IMR-90 (cell line): ENCODE results near the gene EIF3K. TPM values are rescaled to one million over a fixed set of nuclear protein-coding genes. Genes with fewer than 3 reads are reported as not detected.
A peak's percentile ranks its signal among the peaks of the same experiment; 100 is the strongest.

Source experiments
- ATAC-seq: fragments of 200-7000 bp; cut with Tn5 transposase; 2 replicates; pipeline ENCODE4 v1.9.1; 2020; ENCODE audit warnings: low read depth, mild to moderate bottlenecking, moderate library complexity
- BruUV-seq: library from RNA; stranded (reverse); fragments of 400-500 nt; replicated peaks from 2 replicates; lab custom pipeline; 2021; lab: Mats Ljungman, UMichigan
- CTCF ChIA-PET: fragments of 300-600 bp; formaldehyde crosslinking; extraction: SDS; loops from one replicate; lab custom pipeline; 2021; ENCODE audit warnings: antibody characterized with exemption; lab: Yijun Ruan, JAX
- POLR2A ChIA-PET: fragments of 300-600 bp; sonication (Branson Sonifier 250); formaldehyde crosslinking; loops from one replicate; lab custom pipeline; 2022; ENCODE audit warnings: antibody characterized with exemption; ENCODE audit not compliant: unreplicated experiment; lab: Charles Lee
- DNase-seq: peaks from one replicate; pipeline ENCODE4 v3.0.0; 2013
- H2AFZ ChIP-seq: replicated peaks from 2 replicates; pipeline ENCODE3; 2013; ENCODE audit warnings: low read length, mild to moderate bottlenecking; ENCODE audit not compliant: poor library complexity
- H2AK5ac ChIP-seq: 2 replicates; pipeline ENCODE4 v1.6.1; 2013; ENCODE audit warnings: low read depth, low read length, inconsistent platforms
- H2AK9ac ChIP-seq: replicated peaks from 2 replicates; pipeline ENCODE3; 2013; ENCODE audit warnings: mild to moderate bottlenecking, low read depth, low read length, moderate library complexity; ENCODE audit not compliant: poor library complexity
- H2BK120ac ChIP-seq: 2 replicates; pipeline ENCODE4 v1.6.1; 2013; ENCODE audit warnings: low read depth, low read length, inconsistent platforms
- H2BK15ac ChIP-seq: 3 replicates; pipeline ENCODE4 v1.6.1; 2013; ENCODE audit warnings: low read depth, low read length, inconsistent platforms
- H2BK20ac ChIP-seq: 2 replicates; pipeline ENCODE4 v1.6.1; 2013; ENCODE audit warnings: low read depth, mild to moderate bottlenecking, inconsistent platforms, low read length, moderate library complexity
- H2BK5ac ChIP-seq: 2 replicates; pipeline ENCODE4 v1.6.1; 2013; ENCODE audit warnings: mild to moderate bottlenecking, low read depth, low read length, inconsistent platforms; ENCODE audit not compliant: poor library complexity, severe bottlenecking
- H3K14ac ChIP-seq: replicated peaks from 2 replicates; pipeline ENCODE4 v1.6.1; 2013; ENCODE audit warnings: low read depth, low read length, inconsistent platforms
- H3K18ac ChIP-seq: 2 replicates; pipeline ENCODE4 v1.6.1; 2013; ENCODE audit warnings: low read depth, low read length, control low read depth
- H3K23ac ChIP-seq: 2 replicates; pipeline ENCODE4 v1.6.1; 2013; ENCODE audit warnings: low read depth, low read length, inconsistent platforms
- H3K27ac ChIP-seq: 2 replicates; pipeline ENCODE4 v1.5.1; 2013; ENCODE audit warnings: mild to moderate bottlenecking, control low read depth, low read length; ENCODE audit not compliant: insufficient read depth
- H3K27me3 ChIP-seq: 2 replicates; pipeline ENCODE4 v1.6.1; 2013; ENCODE audit warnings: low read length; ENCODE audit not compliant: control insufficient read depth, insufficient read depth
- H3K36me3 ChIP-seq: 2 replicates; pipeline ENCODE4 v1.6.1; 2013; ENCODE audit warnings: low read length, mixed read lengths; ENCODE audit not compliant: control insufficient read depth, insufficient read depth
- H3K4ac ChIP-seq: 2 replicates; pipeline ENCODE4 v1.6.1; 2013; ENCODE audit warnings: low read depth, low read length, inconsistent platforms
- H3K4me1 ChIP-seq: 2 replicates; pipeline ENCODE4 v1.6.1; 2013; ENCODE audit warnings: low read length, mixed read lengths; ENCODE audit not compliant: control insufficient read depth, insufficient read depth
- H3K4me2 ChIP-seq: 2 replicates; pipeline ENCODE4 v1.6.1; 2013; ENCODE audit warnings: low read depth, mild to moderate bottlenecking, control low read depth, low read length, moderate library complexity
- H3K4me3 ChIP-seq: 2 replicates; pipeline ENCODE4 v1.5.1; 2013; ENCODE audit warnings: low read depth, mild to moderate bottlenecking, control low read depth, low read length, moderate library complexity; ENCODE audit not compliant: insufficient read depth
- H3K56ac ChIP-seq: 2 replicates; pipeline ENCODE4 v1.6.1; 2013; ENCODE audit warnings: low read length, inconsistent platforms; ENCODE audit not compliant: insufficient read depth; ENCODE audit errors: extremely low read depth
- H3K79me1 ChIP-seq, 2 experiments: 2 replicates each; pipeline ENCODE4 v1.6.1; 2013; ENCODE audit warnings: low read length in 2 of 2, inconsistent platforms in 1 of 2, low read depth in 1 of 2
- H3K9ac ChIP-seq: 2 replicates; pipeline ENCODE4 v1.6.1; 2013; ENCODE audit warnings: low read depth, low read length, control low read depth
- H3K9me1 ChIP-seq: 2 replicates; pipeline ENCODE4 v1.6.1; 2013; ENCODE audit warnings: low read length, inconsistent platforms; ENCODE audit not compliant: insufficient read depth
- H3K9me3 ChIP-seq: 2 replicates; pipeline ENCODE4 v1.6.1; 2013; ENCODE audit warnings: low read length; ENCODE audit not compliant: control insufficient read depth, insufficient read depth
- H4K20me1 ChIP-seq: 2 replicates; pipeline ENCODE4 v1.6.1; 2013; ENCODE audit warnings: low read length, inconsistent platforms; ENCODE audit not compliant: insufficient read depth
- H4K5ac ChIP-seq: 2 replicates; pipeline ENCODE4 v1.6.1; 2013; ENCODE audit warnings: mild to moderate bottlenecking, low read depth, low read length, control low read depth
- H4K8ac ChIP-seq, 2 experiments: 2 replicates each; pipeline ENCODE4 v1.6.1; 2013; ENCODE audit warnings: low read depth in 2 of 2, low read length in 2 of 2, control low read depth in 1 of 2, inconsistent platforms in 1 of 2
- H4K91ac ChIP-seq: 2 replicates; pipeline ENCODE4 v1.6.1; 2013; ENCODE audit warnings: low read depth, low read length, inconsistent platforms; ENCODE audit not compliant: insufficient read depth
- BHLHE40 ChIP-seq: fragments of 150-350 bp; IDR thresholded peaks from 2 replicates; pipeline ENCODE4 v1.6.1; 2016; ENCODE audit warnings: mild to moderate bottlenecking, low read depth, low read length
- CEBPB ChIP-seq: IDR thresholded peaks from 2 replicates; pipeline ENCODE4 v1.6.1; 2012; ENCODE audit warnings: low read depth, low read length, improper control_type of control experiment
- CHD1 ChIP-seq: IDR thresholded peaks from 2 replicates; pipeline ENCODE4 v1.6.1; 2012; ENCODE audit warnings: low read depth, low read length, improper control_type of control experiment
- CTCF ChIP-seq: conservative IDR thresholded peaks from 2 replicates; pipeline ENCODE4 v1.5.1; 2012; ENCODE audit warnings: mild to moderate bottlenecking, low read depth, low read length, improper control_type of control experiment
- FOS ChIP-seq: fragments of 150-350 bp; IDR thresholded peaks from 2 replicates; pipeline ENCODE4 v1.6.1; 2016; ENCODE audit warnings: low read depth, low read length
- MAFK ChIP-seq: IDR thresholded peaks from 2 replicates; pipeline ENCODE4 v1.6.1; 2012; ENCODE audit warnings: low read depth, low read length, improper control_type of control experiment
- MAZ ChIP-seq: IDR thresholded peaks from 2 replicates; pipeline ENCODE4 v1.6.1; 2012; ENCODE audit warnings: low read depth, mild to moderate bottlenecking, low read length, improper control_type of control experiment, moderate library complexity, borderline replicate concordance
- MXI1 ChIP-seq: IDR thresholded peaks from 2 replicates; pipeline ENCODE4 v1.6.1; 2012; ENCODE audit warnings: low read depth, mild to moderate bottlenecking, low read length, moderate library complexity, borderline replicate concordance
- NFE2L2 ChIP-seq: fragments of 150-350 bp; IDR thresholded peaks from 2 replicates; pipeline ENCODE4 v1.6.1; 2016; ENCODE audit warnings: low read depth, mild to moderate bottlenecking, low read length
- RAD21 ChIP-seq: IDR thresholded peaks from 2 replicates; pipeline ENCODE4 v1.6.1; 2012; ENCODE audit warnings: low read length, improper control_type of control experiment
- RCOR1 ChIP-seq: IDR thresholded peaks from 2 replicates; pipeline ENCODE4 v1.6.1; 2012; ENCODE audit warnings: mild to moderate bottlenecking, low read length, improper control_type of control experiment; ENCODE audit not compliant: insufficient replicate concordance
- SMC3 ChIP-seq: fragments of 150-350 bp; IDR thresholded peaks from 2 replicates; pipeline ENCODE4 v1.6.1; 2016; ENCODE audit warnings: low read depth, mild to moderate bottlenecking, antibody characterized with exemption, low read length, moderate library complexity
- WGBS, 2 experiments: methylation state at CpG; one replicate each; pipeline versions ENCODE4 v1.1.5 to v1.1.7; 2013; ENCODE audit warnings: missing lambda C conversion rate in 2 of 2; ENCODE audit not compliant: insufficient read length in 1 of 2; ENCODE audit errors: extremely low coverage in 2 of 2; 5-methylcytosine and 5-hydroxymethylcytosine counted together
- dilution Hi-C: fragments of 300-500 bp; cut with HindIII; formaldehyde crosslinking; loops from one replicate; pipeline ENCODE4 v1.14.3; 2018; ENCODE audit warnings: low sequenced_read_pairs; ENCODE audit not compliant: unreplicated experiment
- in situ Hi-C: fragments of 300-500 bp; cut with MboI; formaldehyde crosslinking; loops from 3 replicates; pipeline ENCODE4 v1.14.3; 2019; ENCODE audit warnings: low sequenced_read_pairs, inconsistent platforms, mixed read lengths
- intact Hi-C: fragments of 100-400 bp; cut with micrococcal nuclease; formaldehyde crosslinking; loops from 2 replicates; pipeline ENCODE4 v1.10.0; 2022
- polyA plus RNA-seq, 3 experiments: library from polyadenylated mRNA; depleted of rRNA; stranded (reverse); fragments of >200 nt; gene quantifications; 2 replicates each; pipeline ENCODE4 v1.2.3, GENCODE V29; 2012; ENCODE audit warnings: low replicate concordance in 1 of 3
- total RNA-seq: library from RNA; depleted of rRNA; stranded (reverse); fragments of >200 nt; gene quantifications from 2 replicates; pipeline ENCODE4 v1.2.3, GENCODE V29; 2012
- TF ChIP-seq, protein P1 (sequence below): fragments of 150-350 bp; IDR thresholded peaks from 2 replicates; pipeline ENCODE4 v1.6.1; 2017; ENCODE audit warnings: mild to moderate bottlenecking, antibody characterized with exemption, low read length, low read depth

EIF3K gene
- total and polyA plus RNA-seq, 2 of the 4 experiments (the other 2 are of a cell fraction), result 575 to 1,137 TPM

DNA sequence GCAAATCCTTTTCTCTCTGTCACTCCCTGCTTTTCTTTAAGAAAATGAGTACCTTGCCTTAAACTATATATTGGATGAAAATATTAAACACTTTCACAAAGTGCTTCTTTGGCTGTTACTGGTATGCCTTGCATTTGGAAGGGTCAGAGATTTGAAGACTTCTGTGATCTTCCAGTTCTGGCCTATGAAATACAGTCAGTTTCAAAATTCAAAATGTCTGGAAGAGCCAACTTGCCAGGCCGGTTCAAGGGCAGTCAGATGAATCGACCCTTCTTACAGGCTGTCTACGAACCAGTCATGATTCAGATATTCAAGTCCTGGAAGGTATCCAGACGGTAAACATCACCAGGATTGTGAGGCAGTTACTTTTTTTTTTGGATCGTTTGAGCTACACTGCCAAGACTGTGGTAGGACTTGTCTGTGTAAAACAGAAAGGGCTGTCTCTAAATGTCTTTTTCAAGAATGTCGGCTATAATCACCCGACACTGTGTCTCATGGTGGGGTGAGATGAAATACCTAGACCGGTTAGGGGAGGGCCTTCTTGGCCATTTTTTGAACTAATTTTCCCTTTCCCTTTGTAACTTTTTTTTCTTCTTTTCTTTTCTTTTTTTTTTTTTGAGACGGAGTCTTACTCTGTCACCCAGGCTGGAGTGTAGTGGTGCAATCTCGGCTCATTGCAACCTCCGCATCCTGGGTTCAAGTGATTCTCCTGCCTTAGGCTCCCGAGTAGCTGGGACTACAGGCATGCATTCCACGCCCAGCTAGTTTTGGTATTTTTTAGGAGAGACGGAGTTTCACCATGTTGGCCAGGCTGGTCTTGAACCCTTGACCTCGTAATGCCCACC is 39.7 kb downstream of the EIF3K start:
- in situ Hi-C loops, result no loop called here
- TF ChIP-seq MAFK, result no peak
- TF ChIP-seq FOS, result peak; percentile 83
- TF ChIP-seq CHD1, result no peak
- TF ChIP-seq MAZ, result no peak; the same call in 1 of the 2 replicates
- TF ChIP-seq NFE2L2, result no peak
- no peak for TF ChIP-seq MXI1
- TF ChIP-seq SMC3, result peak; percentile 7; the same call in 1 of the 2 replicates
- TF ChIP-seq RAD21, result peak; percentile 30; the same call in 1 of the 2 replicates
- peak; percentile 38; the same call in 1 of the 2 replicates for TF ChIP-seq BHLHE40
- TF ChIP-seq CTCF, result no peak
- TF ChIP-seq, protein P1, sequence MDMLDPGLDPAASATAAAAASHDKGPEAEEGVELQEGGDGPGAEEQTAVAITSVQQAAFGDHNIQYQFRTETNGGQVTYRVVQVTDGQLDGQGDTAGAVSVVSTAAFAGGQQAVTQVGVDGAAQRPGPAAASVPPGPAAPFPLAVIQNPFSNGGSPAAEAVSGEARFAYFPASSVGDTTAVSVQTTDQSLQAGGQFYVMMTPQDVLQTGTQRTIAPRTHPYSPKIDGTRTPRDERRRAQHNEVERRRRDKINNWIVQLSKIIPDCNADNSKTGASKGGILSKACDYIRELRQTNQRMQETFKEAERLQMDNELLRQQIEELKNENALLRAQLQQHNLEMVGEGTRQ, result no peak
- TF ChIP-seq RCOR1, result no peak
- TF ChIP-seq CEBPB, result no peak

More for the DNA sequence above, 39.7 kb downstream of the EIF3K start:
- H3K56ac ChIP-seq, result peak overlapping the region; percentile 95
- peak overlapping the region; percentile 99 for H3K4ac ChIP-seq
- peaks cover 46% of the 10 kb centered on the region for H4K20me1 ChIP-seq
- H3K9ac ChIP-seq, result peak overlapping the region; percentile 76
- H3K9me1 ChIP-seq, result peaks cover 34% of the 10 kb centered on the region
- peak overlapping the region; percentile 95 for H2BK20ac ChIP-seq
- peak; percentile 67 for ATAC-seq
- peak overlapping the region; percentile 96; the same call in 2 of the 3 replicates for H2BK15ac ChIP-seq
- peak overlapping the region; percentile 92 for H4K5ac ChIP-seq
- peak overlapping the region; percentile 78 to 93 for H4K8ac ChIP-seq
- H3K23ac ChIP-seq, result peak overlapping the region; percentile 92
- H2AK5ac ChIP-seq, result peak overlapping the region; percentile 99
- H2AFZ ChIP-seq, result no peak overlapping the region
- H3K27ac ChIP-seq, result peak overlapping the region; percentile 97
- peak overlapping the region; percentile 98 for H3K14ac ChIP-seq
- peak overlapping the region; percentile 71 for H2AK9ac ChIP-seq
- peak overlapping the region; percentile 90 for H3K18ac ChIP-seq
- BruUV-seq, result TSS peak; percentile 25
- peak overlapping the region; percentile 99 for H2BK120ac ChIP-seq
- CTCF ChIA-PET, result interaction anchor here (0.9 to 1.2 kb wide), 2 partner anchors 23 to 33 kb away, joined by 3 to 4 read pairs; no protein-coding TSS in a partner anchor
- no peaks in the 10 kb centered on the region for H3K9me3 ChIP-seq
- H3K36me3 ChIP-seq, result peaks cover 19% of the 10 kb centered on the region
- no peaks in the 10 kb centered on the region for H3K27me3 ChIP-seq
- peak overlapping the region; percentile 70 for H3K4me2 ChIP-seq
- dilution Hi-C loops (no loop called here), intact Hi-C loops (loop anchor here (1.0 to 5.0 kb wide), 2 partner anchors 9 to 174 kb away; partner anchors contain the start of gene ECH1)
- H3K79me1 ChIP-seq, result peaks cover 0 to 56% of the 10 kb centered on the region in 2 experiments; a peak in 2 of 4 replicates
- peak overlapping the region; percentile 17; the same call in 1 of the 2 replicates for H3K4me3 ChIP-seq
- POLR2A ChIA-PET, result interaction anchor here (0.6 to 1.9 kb wide), 3 partner anchors 11 to 35 kb away, joined by 3 to 17 read pairs (median 6); no protein-coding TSS in a partner anchor
- H2BK5ac ChIP-seq, result peak overlapping the region; percentile 99
- peak overlapping the region; percentile 97 for H4K91ac ChIP-seq
- peak; percentile 100 for DNase-seq
- H3K4me1 ChIP-seq, result peaks cover 44% of the 10 kb centered on the region
- 0% methylated on average over 2 of the region's 15 CpGs; no CpG with 5 or more reads in 1 of the 2 experiments for WGBS, 2 experiments
